ENCODE measurements around the gene PPP1R37. TPM values are rescaled to one million over a fixed set of nuclear protein-coding genes. Genes with fewer than 3 reads are reported as not detected.
A peak's percentile ranks its signal among the peaks of the same experiment; 100 is the strongest.

The PPP1R37 gene
- polyA plus RNA-seq, 1 donor = 24.8 TPM

DNA sequence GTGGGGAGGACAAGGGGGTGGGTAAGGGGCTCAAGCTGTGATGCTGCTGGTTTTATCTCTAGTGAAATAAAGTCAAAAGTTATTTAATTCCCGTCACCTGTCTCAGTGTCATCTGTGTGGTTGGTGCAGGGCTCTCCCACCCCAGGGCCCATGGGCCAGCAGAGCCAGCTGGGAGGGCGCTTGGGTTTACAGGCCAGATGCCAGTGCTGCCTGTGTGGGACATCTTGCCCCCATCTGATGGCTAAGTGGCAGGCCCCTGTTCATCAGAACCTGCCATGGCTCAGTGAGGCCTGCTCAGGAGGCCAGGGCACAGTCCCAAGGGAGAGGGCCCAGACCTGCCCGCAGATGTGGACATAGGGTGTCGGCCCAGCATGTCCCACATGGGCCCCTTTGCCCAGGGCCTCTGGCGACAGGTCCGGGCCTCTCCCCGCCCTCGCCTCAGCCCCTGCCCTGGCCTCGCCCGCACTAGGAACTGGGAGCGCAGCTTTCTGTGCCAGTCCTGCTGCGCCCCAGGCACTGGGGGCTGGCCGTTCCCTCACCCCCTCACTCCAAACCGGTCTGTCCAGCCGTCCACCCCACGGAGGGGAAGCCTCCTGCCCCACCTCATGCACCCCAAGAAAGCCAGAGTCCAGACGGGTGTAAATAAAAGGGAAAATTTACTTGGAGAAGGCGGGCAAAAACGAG, 22.0 kb upstream of the PPP1R37 start:
- no peak for DNase-seq

GRCh38 chr19:45071545-45071938, 21.4 kb upstream of the PPP1R37 start:
- no peak for DNase-seq

DNA sequence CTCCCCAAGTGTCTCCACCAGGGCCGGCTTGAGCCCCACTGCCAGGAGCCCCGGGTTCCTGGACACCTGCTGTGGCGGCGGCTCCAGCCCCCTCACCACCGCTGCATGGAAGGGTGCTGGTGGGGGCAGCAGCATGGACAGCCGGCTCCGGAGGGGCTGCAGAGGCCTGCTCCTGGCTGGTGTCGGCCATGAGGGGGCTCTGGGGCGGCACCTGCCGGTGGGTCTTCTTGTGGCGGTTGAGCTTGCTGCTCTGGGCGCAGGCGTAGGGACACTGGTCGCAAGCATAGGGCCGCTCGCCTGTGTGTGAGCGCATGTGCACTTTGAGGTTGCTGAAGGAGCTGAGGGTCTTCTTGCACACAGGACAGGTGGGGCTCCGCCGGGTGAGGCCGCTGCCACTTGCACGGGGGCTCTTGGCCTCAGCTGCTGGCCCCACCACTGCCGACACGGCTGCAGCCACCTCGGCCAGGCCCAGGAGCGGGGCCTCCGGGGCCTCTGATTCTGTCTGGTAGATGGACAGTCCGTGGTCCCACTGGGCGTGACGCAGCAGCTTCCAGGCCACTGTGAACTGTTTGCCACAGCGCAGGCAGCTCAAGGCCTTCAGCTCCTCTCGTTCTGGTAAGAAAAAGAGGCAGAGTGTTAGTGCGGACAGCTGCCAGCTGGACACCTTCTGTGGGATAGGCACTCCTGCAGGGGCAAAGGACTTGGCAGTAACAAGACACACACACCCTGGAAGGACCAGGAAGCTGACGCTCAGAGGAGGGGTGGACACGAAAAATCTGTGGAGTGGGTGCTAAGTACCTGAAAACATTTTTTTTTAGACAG, 20.8 kb upstream of the PPP1R37 start:
- DNase-seq = no peak

- DNase-seq = no peak
These were observed 18.2 kb upstream of the PPP1R37 start for GRCh38 chr19:45074744-45075300.

GRCh38 chr19:45075301-45076028, 17.5 kb upstream of the PPP1R37 start:
- DNase-seq = peak; percentile 30

DNA sequence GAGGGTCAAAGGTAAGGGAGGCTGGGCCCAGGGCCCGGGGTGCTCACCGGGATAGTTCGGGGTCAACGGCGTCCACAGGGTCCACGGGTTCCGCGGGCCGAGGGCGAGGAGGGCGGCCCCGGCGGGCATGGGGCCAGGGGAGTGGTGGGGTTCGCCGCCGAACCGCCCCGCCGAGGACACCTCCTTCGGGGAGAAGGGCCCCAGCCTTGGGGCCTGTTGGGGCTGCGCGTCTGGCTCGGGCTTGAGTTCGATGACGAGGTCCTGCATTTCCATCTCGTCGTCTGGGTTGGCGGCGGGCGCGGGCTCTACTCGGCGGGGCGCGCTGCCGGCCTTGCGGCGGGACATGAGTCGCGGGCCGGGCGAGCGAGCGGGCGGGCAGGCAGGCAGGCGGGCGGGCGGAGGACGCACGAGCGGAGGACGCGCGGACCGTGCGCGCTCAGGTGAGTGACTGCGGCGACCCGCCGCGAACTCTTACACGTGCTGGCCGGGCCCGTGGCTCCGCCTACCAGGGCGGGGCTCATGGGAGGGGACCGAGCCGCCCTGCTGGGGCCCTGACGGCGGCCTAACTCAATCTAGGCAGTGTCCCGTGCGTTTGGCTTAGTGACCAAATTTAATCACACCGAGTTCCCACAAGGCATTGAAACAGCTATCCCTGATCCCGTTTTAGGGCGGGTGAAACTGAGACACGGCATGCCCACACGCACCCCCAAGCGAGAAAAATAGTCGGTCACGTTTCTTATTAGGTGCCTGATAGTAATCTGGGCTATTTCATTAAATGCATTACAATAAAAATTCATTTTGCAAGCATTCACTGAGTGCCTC, 16.7 kb upstream of the PPP1R37 start, which contains the start of gene ZNF296:
TSS of gene ZNF296 (minus strand) at position 450 of the 822 bp plus-strand sequence. CDS start at position 345, 105 bp downstream.
- DNase-seq = peak; percentile 40

DNA sequence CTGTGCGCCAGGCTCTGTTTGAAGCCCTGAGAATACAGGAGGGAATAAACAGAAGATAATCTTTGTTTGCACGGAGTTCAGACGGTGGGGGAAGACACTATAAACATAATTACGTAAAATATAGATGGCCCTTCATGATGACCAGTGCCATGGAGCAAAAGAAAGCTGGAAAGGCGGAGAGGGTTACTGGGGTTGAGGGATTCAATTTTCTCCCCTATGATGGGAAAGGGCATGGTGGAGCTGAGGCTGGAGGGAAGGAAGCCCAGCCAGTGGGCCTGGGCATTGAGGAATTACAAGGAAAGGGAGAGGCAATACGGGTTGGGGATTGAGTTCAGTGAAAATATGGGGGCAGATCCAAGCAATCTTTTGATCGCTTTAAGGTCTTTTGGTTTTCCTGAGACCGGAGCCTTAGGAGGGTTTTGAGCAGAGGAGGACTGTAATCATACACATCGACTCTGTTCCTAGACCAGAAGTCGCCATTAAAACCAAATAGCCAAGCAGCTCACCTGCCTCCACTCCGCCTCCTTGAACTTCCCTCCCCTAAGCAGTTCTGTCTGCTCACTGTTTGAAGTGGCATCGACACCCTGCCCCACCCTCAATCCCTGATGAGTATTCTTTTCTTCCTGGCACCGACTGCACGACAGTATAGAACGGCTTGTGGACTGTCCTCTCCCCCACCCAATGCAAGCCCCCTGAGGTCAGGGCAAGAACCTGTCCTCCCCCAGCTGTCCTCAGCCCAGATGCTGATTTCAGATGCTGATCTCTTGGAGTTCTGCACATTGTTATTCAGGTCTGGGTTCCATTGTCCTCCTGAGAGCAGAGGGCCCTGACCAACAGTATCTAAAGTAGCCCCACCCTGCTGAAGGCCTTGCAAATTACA, 15.9 kb upstream of the PPP1R37 start:
- no peak for DNase-seq

DNA sequence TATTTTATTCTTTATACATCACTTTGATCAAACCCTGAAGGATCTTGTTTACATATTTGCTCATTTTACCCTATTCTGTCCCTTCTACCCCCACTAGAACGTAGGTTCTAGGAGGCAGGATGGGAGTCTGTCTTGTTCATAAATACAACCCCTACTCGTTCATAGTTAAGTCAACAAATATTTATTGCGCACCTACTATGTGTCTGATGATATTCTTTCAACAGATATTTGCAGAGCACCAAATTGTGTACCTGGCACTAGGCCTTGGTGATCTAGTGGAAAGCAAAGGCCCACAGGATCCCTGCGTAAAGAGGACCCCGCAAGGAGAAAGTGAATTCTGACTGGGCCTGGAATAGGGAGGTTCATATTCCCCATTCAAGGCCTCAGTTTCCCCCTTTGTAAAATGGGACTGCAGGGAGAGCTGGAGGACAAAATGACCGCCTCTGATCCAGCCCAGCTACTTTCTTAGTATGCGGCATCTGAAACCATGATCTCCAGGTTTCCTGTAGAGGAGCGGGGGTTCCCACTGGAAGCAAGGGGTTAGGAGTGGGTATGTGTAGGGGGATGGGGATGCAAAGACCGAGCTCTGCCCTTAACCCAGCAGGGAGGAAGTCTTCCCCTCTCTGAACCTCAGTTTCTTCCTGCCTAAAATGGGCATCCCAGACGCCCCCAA, 14.5 kb upstream of the PPP1R37 start:
- no peak for DNase-seq

GRCh38 chr19:45079063-45079910, 13.7 kb upstream of the PPP1R37 start, which contains the start of gene GEMIN7:
GEMIN7 (plus strand) TSS chr19:45079260; CDS start chr19:45090115, 10,855 bp downstream.
- DNase-seq = peak; percentile 72

DNA sequence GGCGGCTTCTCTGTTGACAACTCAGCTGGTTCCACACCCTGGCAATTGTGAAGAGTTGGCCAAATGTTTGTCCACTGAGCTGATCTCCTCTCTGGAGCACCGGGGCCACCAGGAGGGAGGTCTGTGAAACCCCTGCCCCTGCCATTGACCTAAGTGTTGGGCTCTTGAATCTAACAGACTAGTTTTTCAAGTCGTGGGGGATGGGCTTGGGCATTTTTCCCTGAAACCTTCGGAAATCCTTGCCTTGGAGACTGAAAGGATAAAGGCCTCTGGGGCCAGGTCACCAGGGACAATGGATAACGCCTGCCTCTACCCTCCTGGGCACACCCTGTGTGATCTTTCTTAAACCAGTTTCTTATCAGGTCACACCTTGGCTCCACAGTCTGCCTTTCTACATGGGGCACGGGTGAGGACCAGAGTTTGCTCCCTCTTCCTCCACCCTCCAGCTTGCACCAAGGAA, 13.0 kb upstream of the PPP1R37 start:
- DNase-seq = no peak

- DNase-seq = no peak
These were observed 10.8 kb upstream of the PPP1R37 start for GRCh38 chr19:45082170-45082569.

DNA sequence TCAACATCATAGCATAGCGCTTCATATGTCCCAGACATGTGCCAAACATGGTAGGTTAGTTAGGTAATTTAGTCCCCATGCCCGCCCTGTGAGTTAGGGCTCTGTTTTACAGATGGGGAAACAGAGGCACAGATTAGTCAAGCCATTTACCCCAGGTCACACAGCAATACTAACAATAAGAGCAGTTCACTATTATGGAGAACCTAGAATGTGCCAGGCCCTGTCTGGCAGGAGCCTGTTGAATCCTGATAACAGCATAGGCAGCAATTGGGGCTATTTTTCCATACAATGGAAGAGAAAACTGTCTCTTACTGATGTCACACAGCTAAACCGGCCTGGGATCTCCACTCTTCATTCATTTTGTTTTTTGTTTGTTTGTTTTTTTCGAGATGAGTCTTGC, 6.5 kb upstream of the PPP1R37 start:
- DNase-seq = no peak

- DNase-seq = no peak
These were observed 5.4 kb upstream of the PPP1R37 start for GRCh38 chr19:45087531-45087930.

GRCh38 chr19:45090034-45090433, 2.9 kb upstream of the PPP1R37 start:
- DNase-seq = no peak

DNA sequence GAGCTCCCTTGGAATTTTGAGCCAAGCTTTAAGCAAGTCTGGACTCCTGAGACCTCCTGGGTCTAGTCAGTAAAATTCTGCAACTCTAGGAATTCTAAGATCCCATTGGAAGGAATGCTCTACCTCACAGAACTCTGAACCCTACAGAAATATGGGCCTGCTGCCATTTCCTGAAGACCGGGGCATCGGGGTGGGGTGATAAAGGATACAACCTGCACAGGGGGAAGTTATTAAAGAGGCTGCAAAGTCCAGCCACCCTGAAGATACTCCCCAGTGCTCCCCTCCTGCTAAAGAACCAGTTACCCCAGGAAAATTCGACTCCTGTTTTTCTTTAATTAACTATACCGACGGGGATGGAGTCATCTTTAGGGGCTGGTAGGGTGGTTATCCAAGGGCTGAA, 2.4 kb upstream of the PPP1R37 start:
- DNase-seq = no peak

DNA sequence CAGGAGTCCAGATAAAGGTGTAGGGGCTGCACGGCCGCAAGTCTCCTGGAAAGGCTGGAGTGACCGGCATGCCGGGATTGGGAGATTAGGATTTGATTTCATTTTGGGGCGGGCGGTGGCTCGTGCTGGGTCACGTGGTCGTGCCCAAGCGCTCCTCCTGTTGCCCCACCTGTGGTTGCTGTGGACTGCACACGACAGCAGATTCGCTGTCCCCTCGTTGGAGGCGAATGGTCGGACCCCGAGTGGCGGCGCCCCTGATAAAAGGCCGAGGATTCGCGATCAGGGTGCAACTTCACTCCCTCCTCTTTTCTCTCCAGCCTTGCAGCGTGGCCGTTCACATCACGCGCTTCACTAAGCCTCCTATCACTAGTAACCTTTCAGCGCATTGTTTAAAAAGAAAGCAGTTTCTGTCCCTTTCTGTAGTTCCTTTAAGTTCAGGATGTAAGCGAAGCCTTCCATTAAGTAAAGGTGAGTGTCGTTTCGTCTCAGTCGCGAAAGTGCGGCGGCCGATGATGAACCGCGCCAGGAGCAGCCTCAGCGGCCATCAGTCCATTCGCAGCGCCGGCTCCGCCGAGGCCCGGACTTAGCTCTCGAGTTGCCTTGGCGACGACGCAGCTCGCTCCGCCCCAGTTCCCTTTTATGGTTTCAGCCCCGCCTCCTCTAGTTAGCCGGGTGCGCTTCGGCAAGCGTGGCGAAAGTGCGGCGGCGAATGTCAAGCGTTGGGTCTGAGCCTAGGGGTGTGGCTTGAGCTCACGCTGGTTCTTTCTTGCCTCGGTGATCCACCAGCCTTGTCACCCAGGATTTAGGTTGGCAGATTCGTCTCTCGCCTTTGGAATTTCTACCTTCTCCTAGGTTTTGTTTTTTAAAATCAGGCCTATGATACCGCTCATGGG, 1.7 kb upstream of the PPP1R37 start:
- peak; percentile 99 for DNase-seq

DNA sequence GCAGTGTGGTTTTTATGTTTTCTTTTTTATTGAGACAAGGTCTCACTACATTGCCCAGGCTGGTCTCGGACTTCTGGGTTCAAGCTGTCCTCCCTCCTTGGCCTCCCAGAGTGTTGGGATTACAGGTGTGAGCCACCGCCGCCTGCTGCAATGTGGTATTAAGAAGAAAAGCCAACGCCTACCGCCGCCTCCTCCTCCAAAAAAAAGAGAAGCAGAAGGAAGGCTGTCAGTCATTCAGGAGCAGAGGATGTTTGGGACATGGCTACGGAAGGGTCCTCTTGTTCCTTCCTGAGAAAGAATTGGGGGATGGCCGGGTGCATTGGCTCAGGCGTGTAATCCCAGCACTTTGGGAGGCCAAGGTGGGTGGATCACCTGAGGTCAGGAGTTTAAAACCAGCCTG, 1.2 kb downstream of the PPP1R37 start:
- no peak for DNase-seq

DNA sequence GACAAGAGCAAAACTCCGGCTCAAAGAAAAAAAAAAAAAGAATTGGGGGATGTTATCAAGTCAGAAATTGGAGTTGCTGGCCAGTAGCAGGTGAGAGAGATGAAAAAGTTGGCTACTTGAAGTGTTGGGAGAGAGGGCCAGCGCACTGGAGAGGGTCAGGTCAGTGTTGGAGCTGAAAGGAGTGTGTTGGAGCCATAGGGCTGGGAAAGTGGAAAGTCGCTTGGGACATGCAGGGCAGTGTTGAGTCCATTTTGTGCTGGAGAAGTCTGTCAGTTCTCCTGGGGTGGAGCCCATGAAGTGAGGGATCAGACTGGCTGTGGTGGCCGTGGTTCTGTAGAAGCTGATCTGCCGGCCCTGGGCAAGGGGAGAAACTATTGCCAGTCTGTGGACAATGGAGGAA, 1.7 kb downstream of the PPP1R37 start:
- DNase-seq = no peak

All from hindlimb muscle (tissue), 1 donor.